Epithelial cell of esophagus (primary cell): ENCODE results near the gene GGA2.
A peak's percentile ranks its signal among the peaks of the same experiment; 100 is the strongest.

Source experiments
- DNase-seq: peaks from one replicate; pipeline ENCODE4 v3.0.0; 2010; ENCODE audit warnings: low read depth
- H3K4me3 ChIP-seq: 2 replicates; pipeline ENCODE4 v1.5.1; 2011; ENCODE audit warnings: mild to moderate bottlenecking, low read length, control low read depth
- CTCF ChIP-seq: IDR thresholded peaks from 2 replicates; pipeline ENCODE4 v1.5.1; 2011; ENCODE audit warnings: low read depth, mild to moderate bottlenecking, low read length, control low read depth, inconsistent platforms; ENCODE audit not compliant: insufficient read depth; ENCODE audit errors: missing control alignments

The GGA2 gene

DNA sequence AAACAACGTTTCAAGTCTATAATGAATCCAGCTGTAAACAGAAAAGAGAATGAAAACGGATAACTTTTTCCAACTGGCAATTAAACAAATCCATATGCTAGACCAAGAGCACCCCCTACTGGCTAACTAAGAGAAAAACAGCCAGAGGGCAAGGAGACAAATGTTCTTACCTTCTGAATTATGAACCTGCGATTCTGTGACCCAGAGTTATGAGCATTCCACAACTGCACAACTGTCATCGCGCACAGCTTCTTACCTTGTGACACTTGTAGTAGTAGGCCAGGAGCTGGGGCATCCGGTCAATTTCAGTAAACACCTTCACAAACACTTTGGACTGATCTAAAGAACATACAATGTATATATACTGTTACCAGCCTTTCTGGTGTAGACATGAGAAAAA, 75.9 kb downstream of the GGA2 start:
- H3K4me3 ChIP-seq, result no peak overlapping the region
- TF ChIP-seq CTCF, result peak; percentile 81
- peak; percentile 84 for DNase-seq

DNA sequence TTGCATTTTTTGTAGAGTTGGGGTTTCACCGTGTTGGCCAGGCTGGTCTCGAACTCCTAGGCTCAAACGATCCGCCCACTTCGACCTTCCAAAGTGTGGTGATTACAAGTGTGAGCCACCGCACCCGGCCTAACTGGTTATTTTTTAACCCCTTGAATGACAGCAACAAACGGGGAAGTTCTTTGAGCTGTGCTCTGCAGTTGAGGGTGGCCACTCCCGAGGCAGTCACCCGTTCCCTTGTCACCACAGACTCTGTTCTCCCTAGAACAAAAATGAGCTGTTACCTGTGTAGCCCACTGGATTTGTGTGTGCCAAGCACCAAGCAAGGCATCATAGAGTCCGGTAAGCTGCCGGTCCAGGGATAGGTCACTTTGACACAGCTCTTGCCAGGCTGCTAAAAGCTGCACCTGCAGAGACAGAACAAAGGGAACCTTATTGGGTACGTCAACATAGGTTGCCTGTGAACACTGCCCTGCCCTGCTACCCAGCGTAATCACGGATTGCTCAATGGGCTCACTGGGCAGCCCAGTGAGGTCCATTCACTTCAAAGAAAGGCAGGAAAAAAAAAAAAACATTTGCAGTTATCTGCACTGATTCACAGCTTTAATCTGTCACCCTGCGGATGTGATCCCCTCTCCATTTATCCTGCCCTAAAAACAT, 76.9 kb downstream of the GGA2 start:
- DNase-seq, result no peak
- no peak for TF ChIP-seq CTCF
- H3K4me3 ChIP-seq, result no peak overlapping the region

DNA sequence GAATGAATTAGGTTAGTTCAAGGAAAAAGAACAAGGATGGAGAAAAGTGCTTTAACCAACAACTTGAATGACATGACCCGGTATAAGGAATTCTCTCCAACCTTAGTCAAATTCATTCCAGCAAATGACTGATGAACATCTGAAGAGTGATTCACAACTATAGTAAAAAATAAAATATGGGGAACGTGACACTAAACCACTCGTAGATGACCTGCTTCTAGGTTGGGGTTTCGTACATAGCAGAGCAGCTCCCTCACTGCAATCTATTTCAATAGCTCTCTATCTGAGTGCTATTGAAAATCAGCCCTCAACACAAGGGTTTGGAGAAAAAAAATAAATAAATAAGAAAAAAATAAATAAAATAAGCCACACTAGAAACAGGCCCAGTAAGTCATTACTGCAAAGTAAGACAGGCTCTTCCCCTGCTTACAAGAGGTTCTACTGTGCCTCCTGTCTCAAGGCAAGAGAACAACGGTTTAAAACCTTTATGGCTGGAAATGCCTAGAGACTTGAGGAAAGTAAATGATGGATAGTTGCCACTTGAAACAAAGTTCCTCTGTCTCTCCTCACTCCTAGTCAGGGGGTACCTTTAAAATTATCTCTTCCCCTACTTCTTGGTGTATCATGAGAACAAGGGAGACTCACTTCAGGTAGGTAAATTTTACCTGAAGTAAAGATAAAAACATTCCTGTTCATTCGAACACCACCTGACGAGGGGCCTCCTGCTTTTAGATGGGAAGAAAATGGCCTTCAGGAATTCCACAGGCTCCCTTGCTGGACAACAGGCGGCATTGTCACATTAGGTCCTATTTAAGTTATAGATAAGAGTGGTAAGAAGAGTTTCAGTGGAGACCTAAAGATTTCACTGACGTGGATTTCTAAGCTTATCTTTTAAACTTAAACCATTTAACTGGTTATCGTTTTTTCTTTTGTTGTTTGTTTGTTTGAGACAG, 77.8 kb downstream of the GGA2 start:
- no peak overlapping the region for H3K4me3 ChIP-seq
- DNase-seq, result peak; percentile 30
- peak; percentile 55 for TF ChIP-seq CTCF

DNA sequence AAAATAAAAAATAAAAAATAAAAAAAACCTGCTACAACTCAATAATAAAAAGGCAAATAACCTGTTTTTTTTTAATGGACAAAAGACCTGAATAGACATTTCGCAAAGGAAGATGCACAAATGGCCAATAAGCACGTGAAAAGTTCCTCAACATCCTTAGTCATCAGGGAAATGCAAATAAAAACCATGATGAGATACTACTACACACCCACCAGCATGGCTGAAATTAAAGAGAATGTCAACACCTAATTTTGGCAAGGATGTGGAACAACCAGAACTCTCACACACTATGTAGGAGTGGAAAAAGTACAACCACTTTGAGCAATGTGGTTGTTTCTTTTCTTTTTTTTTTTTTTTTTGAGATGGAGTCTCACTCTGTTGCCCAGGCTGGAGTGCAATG, 81.9 kb downstream of the GGA2 start:
- H3K4me3 ChIP-seq, result no peak overlapping the region
- DNase-seq, result peak; percentile 61
- no peak for TF ChIP-seq CTCF

DNA sequence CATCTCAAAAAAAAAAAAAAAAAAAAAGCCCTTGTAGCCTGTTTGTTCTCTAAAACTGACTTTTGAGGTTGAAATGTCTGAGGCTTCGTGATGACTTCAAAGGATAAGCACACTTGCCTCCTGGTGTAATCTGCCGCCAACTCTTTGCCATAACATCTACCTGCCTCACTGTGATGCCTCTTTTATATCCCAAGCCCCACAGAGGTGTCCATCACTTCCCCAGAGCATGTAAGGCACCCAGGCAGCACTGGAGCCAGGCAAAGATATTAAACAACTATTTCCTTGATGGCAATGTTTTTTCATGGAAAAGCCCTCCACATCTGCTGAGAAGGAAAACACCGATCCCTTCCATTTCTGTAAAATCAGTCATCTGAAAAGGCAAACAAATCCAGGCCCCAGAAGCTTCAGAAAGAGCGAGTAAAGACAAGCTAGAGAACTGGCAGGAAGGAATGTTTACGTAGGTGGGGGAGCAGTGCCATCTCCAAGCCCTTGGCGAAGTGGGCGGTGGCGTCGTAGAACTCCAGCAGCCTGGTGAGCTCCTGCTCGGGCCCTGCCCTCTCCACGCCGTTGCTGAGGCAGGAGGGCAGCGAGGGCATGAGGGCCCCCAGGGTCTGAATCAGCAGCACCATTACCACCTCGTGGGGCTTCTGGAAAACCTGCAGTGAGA, 85.9 kb downstream of the GGA2 start:
- TF ChIP-seq CTCF, result no peak
- H3K4me3 ChIP-seq, result no peak overlapping the region
- peak; percentile 92 for DNase-seq

DNA sequence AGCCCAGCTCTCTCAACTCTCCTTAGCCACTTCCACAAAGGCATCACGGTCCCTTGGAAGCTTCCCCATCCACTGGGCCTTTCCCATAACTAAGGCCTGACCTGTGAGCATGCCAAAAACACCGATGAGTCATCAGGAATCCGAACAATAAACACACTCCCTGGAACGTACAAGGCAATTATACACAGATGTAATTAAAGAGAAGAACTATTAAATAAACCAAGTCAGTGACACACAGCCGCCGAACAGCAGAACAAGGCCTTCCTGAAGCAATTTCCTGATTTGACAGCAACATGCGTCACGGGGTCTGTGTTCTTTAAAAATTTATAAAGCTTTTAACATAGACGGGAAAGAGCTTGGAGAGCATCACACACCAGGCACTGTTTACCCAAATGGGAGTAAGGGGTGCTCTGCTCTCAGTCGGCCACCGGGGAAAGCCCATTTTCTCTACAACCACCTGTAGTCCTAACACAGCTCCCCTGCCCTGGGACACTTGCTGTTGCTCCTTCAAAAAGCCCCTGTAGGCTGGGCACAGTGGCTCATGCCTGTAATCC, 86.7 kb downstream of the GGA2 start:
- H3K4me3 ChIP-seq, result no peak overlapping the region
- no peak for TF ChIP-seq CTCF
- peak; percentile 97 for DNase-seq
